IMR-90 (cell line): ENCODE results near the gene NDUFAF5. TPM values are rescaled to one million over a fixed set of nuclear protein-coding genes. Genes with fewer than 3 reads are reported as not detected.

ENCODE experiments used
- ATAC-seq: fragments of 200-7000 bp; cut with Tn5 transposase; 2 replicates; pipeline ENCODE4 v1.9.1; 2020; ENCODE audit warnings: low read depth, mild to moderate bottlenecking, moderate library complexity
- BruUV-seq: library from RNA; stranded (reverse); fragments of 400-500 nt; replicated peaks from 2 replicates; lab custom pipeline; 2021; lab: Mats Ljungman, UMichigan
- CTCF ChIA-PET: fragments of 300-600 bp; formaldehyde crosslinking; extraction: SDS; loops from one replicate; lab custom pipeline; 2021; ENCODE audit warnings: antibody characterized with exemption; lab: Yijun Ruan, JAX
- POLR2A ChIA-PET: fragments of 300-600 bp; sonication (Branson Sonifier 250); formaldehyde crosslinking; loops from one replicate; lab custom pipeline; 2022; ENCODE audit warnings: antibody characterized with exemption; ENCODE audit not compliant: unreplicated experiment; lab: Charles Lee
- DNase-seq: peaks from one replicate; pipeline ENCODE4 v3.0.0; 2013
- H2AFZ ChIP-seq: replicated peaks from 2 replicates; pipeline ENCODE3; 2013; ENCODE audit warnings: low read length, mild to moderate bottlenecking; ENCODE audit not compliant: poor library complexity
- H2AK5ac ChIP-seq: 2 replicates; pipeline ENCODE4 v1.6.1; 2013; ENCODE audit warnings: low read depth, low read length, inconsistent platforms
- H2AK9ac ChIP-seq: replicated peaks from 2 replicates; pipeline ENCODE3; 2013; ENCODE audit warnings: mild to moderate bottlenecking, low read depth, low read length, moderate library complexity; ENCODE audit not compliant: poor library complexity
- H2BK120ac ChIP-seq: 2 replicates; pipeline ENCODE4 v1.6.1; 2013; ENCODE audit warnings: low read depth, low read length, inconsistent platforms
- H2BK15ac ChIP-seq: 3 replicates; pipeline ENCODE4 v1.6.1; 2013; ENCODE audit warnings: low read depth, low read length, inconsistent platforms
- H2BK20ac ChIP-seq: 2 replicates; pipeline ENCODE4 v1.6.1; 2013; ENCODE audit warnings: low read depth, mild to moderate bottlenecking, inconsistent platforms, low read length, moderate library complexity
- H2BK5ac ChIP-seq: 2 replicates; pipeline ENCODE4 v1.6.1; 2013; ENCODE audit warnings: mild to moderate bottlenecking, low read depth, low read length, inconsistent platforms; ENCODE audit not compliant: poor library complexity, severe bottlenecking
- H3K14ac ChIP-seq: replicated peaks from 2 replicates; pipeline ENCODE4 v1.6.1; 2013; ENCODE audit warnings: low read depth, low read length, inconsistent platforms
- H3K18ac ChIP-seq: 2 replicates; pipeline ENCODE4 v1.6.1; 2013; ENCODE audit warnings: low read depth, low read length, control low read depth
- H3K23ac ChIP-seq: 2 replicates; pipeline ENCODE4 v1.6.1; 2013; ENCODE audit warnings: low read depth, low read length, inconsistent platforms
- H3K27ac ChIP-seq: 2 replicates; pipeline ENCODE4 v1.5.1; 2013; ENCODE audit warnings: mild to moderate bottlenecking, control low read depth, low read length; ENCODE audit not compliant: insufficient read depth
- H3K27me3 ChIP-seq: 2 replicates; pipeline ENCODE4 v1.6.1; 2013; ENCODE audit warnings: low read length; ENCODE audit not compliant: control insufficient read depth, insufficient read depth
- H3K36me3 ChIP-seq: 2 replicates; pipeline ENCODE4 v1.6.1; 2013; ENCODE audit warnings: low read length, mixed read lengths; ENCODE audit not compliant: control insufficient read depth, insufficient read depth
- H3K4ac ChIP-seq: 2 replicates; pipeline ENCODE4 v1.6.1; 2013; ENCODE audit warnings: low read depth, low read length, inconsistent platforms
- H3K4me1 ChIP-seq: 2 replicates; pipeline ENCODE4 v1.6.1; 2013; ENCODE audit warnings: low read length, mixed read lengths; ENCODE audit not compliant: control insufficient read depth, insufficient read depth
- H3K4me2 ChIP-seq: 2 replicates; pipeline ENCODE4 v1.6.1; 2013; ENCODE audit warnings: low read depth, mild to moderate bottlenecking, control low read depth, low read length, moderate library complexity
- H3K4me3 ChIP-seq: 2 replicates; pipeline ENCODE4 v1.5.1; 2013; ENCODE audit warnings: low read depth, mild to moderate bottlenecking, control low read depth, low read length, moderate library complexity; ENCODE audit not compliant: insufficient read depth
- H3K56ac ChIP-seq: 2 replicates; pipeline ENCODE4 v1.6.1; 2013; ENCODE audit warnings: low read length, inconsistent platforms; ENCODE audit not compliant: insufficient read depth; ENCODE audit errors: extremely low read depth
- H3K79me1 ChIP-seq, 2 experiments: 2 replicates each; pipeline ENCODE4 v1.6.1; 2013; ENCODE audit warnings: low read length in 2 of 2, inconsistent platforms in 1 of 2, low read depth in 1 of 2
- H3K9ac ChIP-seq: 2 replicates; pipeline ENCODE4 v1.6.1; 2013; ENCODE audit warnings: low read depth, low read length, control low read depth
- H3K9me1 ChIP-seq: 2 replicates; pipeline ENCODE4 v1.6.1; 2013; ENCODE audit warnings: low read length, inconsistent platforms; ENCODE audit not compliant: insufficient read depth
- H3K9me3 ChIP-seq: 2 replicates; pipeline ENCODE4 v1.6.1; 2013; ENCODE audit warnings: low read length; ENCODE audit not compliant: control insufficient read depth, insufficient read depth
- H4K20me1 ChIP-seq: 2 replicates; pipeline ENCODE4 v1.6.1; 2013; ENCODE audit warnings: low read length, inconsistent platforms; ENCODE audit not compliant: insufficient read depth
- H4K5ac ChIP-seq: 2 replicates; pipeline ENCODE4 v1.6.1; 2013; ENCODE audit warnings: mild to moderate bottlenecking, low read depth, low read length, control low read depth
- H4K8ac ChIP-seq, 2 experiments: 2 replicates each; pipeline ENCODE4 v1.6.1; 2013; ENCODE audit warnings: low read depth in 2 of 2, low read length in 2 of 2, control low read depth in 1 of 2, inconsistent platforms in 1 of 2
- H4K91ac ChIP-seq: 2 replicates; pipeline ENCODE4 v1.6.1; 2013; ENCODE audit warnings: low read depth, low read length, inconsistent platforms; ENCODE audit not compliant: insufficient read depth
- BHLHE40 ChIP-seq: fragments of 150-350 bp; IDR thresholded peaks from 2 replicates; pipeline ENCODE4 v1.6.1; 2016; ENCODE audit warnings: mild to moderate bottlenecking, low read depth, low read length
- CEBPB ChIP-seq: IDR thresholded peaks from 2 replicates; pipeline ENCODE4 v1.6.1; 2012; ENCODE audit warnings: low read depth, low read length, improper control_type of control experiment
- CHD1 ChIP-seq: IDR thresholded peaks from 2 replicates; pipeline ENCODE4 v1.6.1; 2012; ENCODE audit warnings: low read depth, low read length, improper control_type of control experiment
- FOS ChIP-seq: fragments of 150-350 bp; IDR thresholded peaks from 2 replicates; pipeline ENCODE4 v1.6.1; 2016; ENCODE audit warnings: low read depth, low read length
- MAFK ChIP-seq: IDR thresholded peaks from 2 replicates; pipeline ENCODE4 v1.6.1; 2012; ENCODE audit warnings: low read depth, low read length, improper control_type of control experiment
- MAZ ChIP-seq: IDR thresholded peaks from 2 replicates; pipeline ENCODE4 v1.6.1; 2012; ENCODE audit warnings: low read depth, mild to moderate bottlenecking, low read length, improper control_type of control experiment, moderate library complexity, borderline replicate concordance
- MXI1 ChIP-seq: IDR thresholded peaks from 2 replicates; pipeline ENCODE4 v1.6.1; 2012; ENCODE audit warnings: low read depth, mild to moderate bottlenecking, low read length, moderate library complexity, borderline replicate concordance
- NFE2L2 ChIP-seq: fragments of 150-350 bp; IDR thresholded peaks from 2 replicates; pipeline ENCODE4 v1.6.1; 2016; ENCODE audit warnings: low read depth, mild to moderate bottlenecking, low read length
- POLR2A ChIP-seq: IDR thresholded peaks from 2 replicates; pipeline ENCODE4 v1.6.1; 2012; ENCODE audit warnings: mild to moderate bottlenecking, low read depth, low read length
- RAD21 ChIP-seq: IDR thresholded peaks from 2 replicates; pipeline ENCODE4 v1.6.1; 2012; ENCODE audit warnings: low read length, improper control_type of control experiment
- RFX5 ChIP-seq: IDR thresholded peaks from 2 replicates; pipeline ENCODE4 v1.8.0; 2012; ENCODE audit warnings: low read depth, mild to moderate bottlenecking, low read length, moderate library complexity
- SMC3 ChIP-seq: fragments of 150-350 bp; IDR thresholded peaks from 2 replicates; pipeline ENCODE4 v1.6.1; 2016; ENCODE audit warnings: low read depth, mild to moderate bottlenecking, antibody characterized with exemption, low read length, moderate library complexity
- USF2 ChIP-seq: fragments of 150-350 bp; IDR thresholded peaks from 2 replicates; pipeline ENCODE4 v1.6.1; 2017; ENCODE audit warnings: mild to moderate bottlenecking, antibody characterized with exemption, low read length, low read depth
- WGBS, 2 experiments: methylation state at CpG; one replicate each; pipeline versions ENCODE4 v1.1.5 to v1.1.7; 2013; ENCODE audit warnings: missing lambda C conversion rate in 2 of 2; ENCODE audit not compliant: insufficient read length in 1 of 2; ENCODE audit errors: extremely low coverage in 2 of 2; 5-methylcytosine and 5-hydroxymethylcytosine counted together
- dilution Hi-C: fragments of 300-500 bp; cut with HindIII; formaldehyde crosslinking; loops from one replicate; pipeline ENCODE4 v1.14.3; 2018; ENCODE audit warnings: low sequenced_read_pairs; ENCODE audit not compliant: unreplicated experiment
- in situ Hi-C: fragments of 300-500 bp; cut with MboI; formaldehyde crosslinking; loops from 3 replicates; pipeline ENCODE4 v1.14.3; 2019; ENCODE audit warnings: low sequenced_read_pairs, inconsistent platforms, mixed read lengths
- intact Hi-C: fragments of 100-400 bp; cut with micrococcal nuclease; formaldehyde crosslinking; loops from 2 replicates; pipeline ENCODE4 v1.10.0; 2022
- polyA plus RNA-seq, 3 experiments: library from polyadenylated mRNA; depleted of rRNA; stranded (reverse); fragments of >200 nt; gene quantifications; 2 replicates each; pipeline ENCODE4 v1.2.3, GENCODE V29; 2012; ENCODE audit warnings: low replicate concordance in 1 of 3
- total RNA-seq: library from RNA; depleted of rRNA; stranded (reverse); fragments of >200 nt; gene quantifications from 2 replicates; pipeline ENCODE4 v1.2.3, GENCODE V29; 2012
- TF ChIP-seq, protein P1 (sequence below): conservative IDR thresholded peaks from 2 replicates; pipeline ENCODE4 v1.5.1; 2012; ENCODE audit warnings: mild to moderate bottlenecking, low read depth, low read length, improper control_type of control experiment
- TF ChIP-seq, protein P2 (sequence below): fragments of 150-350 bp; IDR thresholded peaks from 2 replicates; pipeline ENCODE4 v1.6.1; 2016; ENCODE audit warnings: low read depth, mild to moderate bottlenecking, low read length, moderate library complexity, borderline replicate concordance

Gene NDUFAF5
- total and polyA plus RNA-seq, 2 of the 4 experiments (the other 2 are of a cell fraction) = 6.8 to 12.3 TPM

DNA sequence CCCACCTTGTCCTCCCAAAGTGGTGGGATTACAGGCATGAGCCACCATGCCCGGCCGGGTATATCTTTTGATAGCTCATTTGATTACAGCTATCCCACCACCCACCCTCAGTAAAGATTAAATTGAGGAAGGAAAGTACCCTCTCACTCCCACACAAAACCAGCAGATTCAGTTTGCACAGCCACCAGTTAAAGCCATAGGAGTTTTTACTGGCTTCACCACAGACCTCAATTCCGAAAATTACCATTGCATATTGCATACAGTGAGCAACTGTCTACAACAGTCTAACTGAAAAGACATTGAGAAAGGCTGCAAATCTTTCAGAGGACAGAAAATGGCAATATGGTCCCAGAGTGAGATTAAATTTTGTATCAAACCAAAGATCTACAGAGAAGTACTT is 35.0 kb upstream of the NDUFAF5 start:
- H3K79me1 ChIP-seq = no peaks in the 10 kb centered on the region; a peak in 1 of 4 replicates
- no peak overlapping the region for H2AFZ ChIP-seq
- ChIA-PET CTCF (no interaction called here), POLR2A (no interaction called here)
- dilution Hi-C loops = no loop called here
- H3K4me2 ChIP-seq = no peak overlapping the region
- no peak overlapping the region for H3K23ac ChIP-seq
- H4K8ac ChIP-seq = no peak overlapping the region
- no peak overlapping the region for H3K4me3 ChIP-seq
- no peak overlapping the region for H3K9ac ChIP-seq
- no peaks in the 10 kb centered on the region for H4K20me1 ChIP-seq
- no peaks in the 10 kb centered on the region for H3K9me3 ChIP-seq
- H2BK20ac ChIP-seq = no peak overlapping the region
- no peak overlapping the region for H2BK120ac ChIP-seq
- no peaks in the 10 kb centered on the region for H3K36me3 ChIP-seq
- no TSS peak for BruUV-seq
- no peaks in the 10 kb centered on the region for H3K9me1 ChIP-seq
- no peak overlapping the region for H2BK15ac ChIP-seq
- H3K14ac ChIP-seq = no peak overlapping the region
- WGBS, 2 experiments = no CpG with 5 or more reads among the region's 3 CpGs
- H3K4me1 ChIP-seq = no peaks in the 10 kb centered on the region
- H4K91ac ChIP-seq = no peak overlapping the region
- H3K4ac ChIP-seq = no peak overlapping the region
- no peak for ATAC-seq
- no peak overlapping the region for H2AK9ac ChIP-seq
- H3K56ac ChIP-seq = no peak overlapping the region
- no peak overlapping the region for H3K18ac ChIP-seq
- no peak for TF ChIP-seq CHD1
- TF ChIP-seq CEBPB = no peak
- no peak for TF ChIP-seq MAZ
- no peak for TF ChIP-seq BHLHE40
- no peak for TF ChIP-seq NFE2L2
- TF ChIP-seq, protein P1, sequence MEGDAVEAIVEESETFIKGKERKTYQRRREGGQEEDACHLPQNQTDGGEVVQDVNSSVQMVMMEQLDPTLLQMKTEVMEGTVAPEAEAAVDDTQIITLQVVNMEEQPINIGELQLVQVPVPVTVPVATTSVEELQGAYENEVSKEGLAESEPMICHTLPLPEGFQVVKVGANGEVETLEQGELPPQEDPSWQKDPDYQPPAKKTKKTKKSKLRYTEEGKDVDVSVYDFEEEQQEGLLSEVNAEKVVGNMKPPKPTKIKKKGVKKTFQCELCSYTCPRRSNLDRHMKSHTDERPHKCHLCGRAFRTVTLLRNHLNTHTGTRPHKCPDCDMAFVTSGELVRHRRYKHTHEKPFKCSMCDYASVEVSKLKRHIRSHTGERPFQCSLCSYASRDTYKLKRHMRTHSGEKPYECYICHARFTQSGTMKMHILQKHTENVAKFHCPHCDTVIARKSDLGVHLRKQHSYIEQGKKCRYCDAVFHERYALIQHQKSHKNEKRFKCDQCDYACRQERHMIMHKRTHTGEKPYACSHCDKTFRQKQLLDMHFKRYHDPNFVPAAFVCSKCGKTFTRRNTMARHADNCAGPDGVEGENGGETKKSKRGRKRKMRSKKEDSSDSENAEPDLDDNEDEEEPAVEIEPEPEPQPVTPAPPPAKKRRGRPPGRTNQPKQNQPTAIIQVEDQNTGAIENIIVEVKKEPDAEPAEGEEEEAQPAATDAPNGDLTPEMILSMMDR = no peak
- TF ChIP-seq RAD21 = no peak
- no peak for TF ChIP-seq FOS
- no peak for TF ChIP-seq MAFK
- no peak for TF ChIP-seq MXI1
- TF ChIP-seq SMC3 = no peak
- TF ChIP-seq USF2 = no peak
- no peak for TF ChIP-seq RFX5
- TF ChIP-seq POLR2A = no peak
- TF ChIP-seq, protein P2, sequence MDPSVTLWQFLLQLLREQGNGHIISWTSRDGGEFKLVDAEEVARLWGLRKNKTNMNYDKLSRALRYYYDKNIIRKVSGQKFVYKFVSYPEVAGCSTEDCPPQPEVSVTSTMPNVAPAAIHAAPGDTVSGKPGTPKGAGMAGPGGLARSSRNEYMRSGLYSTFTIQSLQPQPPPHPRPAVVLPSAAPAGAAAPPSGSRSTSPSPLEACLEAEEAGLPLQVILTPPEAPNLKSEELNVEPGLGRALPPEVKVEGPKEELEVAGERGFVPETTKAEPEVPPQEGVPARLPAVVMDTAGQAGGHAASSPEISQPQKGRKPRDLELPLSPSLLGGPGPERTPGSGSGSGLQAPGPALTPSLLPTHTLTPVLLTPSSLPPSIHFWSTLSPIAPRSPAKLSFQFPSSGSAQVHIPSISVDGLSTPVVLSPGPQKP = no peak
- in situ Hi-C loops = loop anchor here (25.0 kb wide), 1 partner anchor 288 kb away; no protein-coding TSS in a partner anchor
- no peak for DNase-seq
- no peak overlapping the region for H3K27ac ChIP-seq
- H2AK5ac ChIP-seq = no peak overlapping the region
- H3K27me3 ChIP-seq = no peaks in the 10 kb centered on the region
- H2BK5ac ChIP-seq = no peak overlapping the region
- intact Hi-C loops = loop anchor here (10.0 kb wide), 1 partner anchor 165 kb away; no protein-coding TSS in a partner anchor
- no peak overlapping the region for H4K5ac ChIP-seq
